NCI-H2196 treated with DMSO at 0.1 percent for 48 hours (cell line): ENCODE data around the gene POLD3.
"Not testable (repeated sequence)": the region's sequence is repeated elsewhere in the genome, so short reads cannot be mapped to it uniquely, and the experiment has no call there.

Experiments used
- DNase-seq: peaks from one replicate; lab custom pipeline; 2025; ENCODE audit not compliant: unreplicated experiment; lab: John Stamatoyannopoulos, UW

The POLD3 gene

GRCh38 chr11:74636630-74637184, 44.3 kb downstream of the POLD3 start:
- peak; percentile 6 for DNase-seq

- no peak for DNase-seq
Measured at GRCh38 chr11:74637700-74638099, 45.3 kb downstream of the POLD3 start.

- DNase-seq = no peak
Measured at GRCh38 chr11:74638869-74639268, 46.5 kb downstream of the POLD3 start.

GRCh38 chr11:74639533-74639932, 47.2 kb downstream of the POLD3 start:
- no peak for DNase-seq

- no peak for DNase-seq
Measured at GRCh38 chr11:74641289-74641688, 48.9 kb downstream of the POLD3 start.

- no peak for DNase-seq
Measured at GRCh38 chr11:74641905-74642304, 49.5 kb downstream of the POLD3 start.

- no peak for DNase-seq
Measured at GRCh38 chr11:74642912-74643311, 50.5 kb downstream of the POLD3 start.

GRCh38 chr11:74644081-74644480, 51.7 kb downstream of the POLD3 start:
- DNase-seq = no peak

- no peak for DNase-seq
Measured at GRCh38 chr11:74646215-74646614, 53.8 kb downstream of the POLD3 start.

GRCh38 chr11:74646954-74647353, 54.6 kb downstream of the POLD3 start:
- DNase-seq = no peak

GRCh38 chr11:74647404-74647803, 55.0 kb downstream of the POLD3 start:
- no peak for DNase-seq

GRCh38 chr11:74647831-74648230, 55.4 kb downstream of the POLD3 start:
- no peak for DNase-seq

GRCh38 chr11:74648894-74649293, 56.5 kb downstream of the POLD3 start:
- no peak for DNase-seq

- DNase-seq = peak; percentile 7
Measured at GRCh38 chr11:74650498-74650897, 58.1 kb downstream of the POLD3 start.

GRCh38 chr11:74654976-74655375, 62.6 kb downstream of the POLD3 start:
- no peak for DNase-seq

- DNase-seq = not testable (repeated sequence)
Measured at GRCh38 chr11:74659124-74659523, 66.7 kb downstream of the POLD3 start.

- DNase-seq = no peak
Measured at GRCh38 chr11:74662487-74663103, 70.2 kb downstream of the POLD3 start.

GRCh38 chr11:74663315-74663714, 70.9 kb downstream of the POLD3 start:
- DNase-seq = no peak

- DNase-seq = no peak
Measured at GRCh38 chr11:74669211-74670160, 77.1 kb downstream of the POLD3 start.

GRCh38 chr11:74670171-74670570, 77.8 kb downstream of the POLD3 start:
- DNase-seq = no peak

- no peak for DNase-seq
Measured at GRCh38 chr11:74671520-74672196, 79.3 kb downstream of the POLD3 start.
